ENCODE data around the gene TIMM10B.

DNA sequence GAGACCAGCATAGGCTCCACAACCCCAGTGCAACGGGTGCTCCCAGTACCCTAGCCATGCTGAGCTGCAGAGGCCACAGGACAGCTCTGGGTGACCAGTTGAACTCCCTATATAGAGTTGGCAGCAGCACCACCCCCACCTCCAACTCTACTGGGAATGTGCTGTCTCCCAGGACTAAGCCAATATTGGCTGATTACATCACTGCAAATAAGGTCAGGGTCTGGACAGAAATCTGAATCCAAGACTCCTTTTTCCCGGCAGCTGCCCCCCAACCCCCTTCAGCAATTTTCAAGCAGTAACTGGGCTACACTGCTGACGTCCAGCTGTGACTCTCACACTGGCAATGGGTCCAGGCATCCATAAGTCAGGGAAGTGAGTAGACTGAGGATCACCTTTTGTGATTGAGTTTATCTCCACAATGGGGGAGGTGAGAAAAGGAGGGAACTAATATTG, 40.4 kb upstream of the TIMM10B start, which contains the start of gene HPX:
- TF ChIP-seq EZH2 (IDR thresholded peaks at IDR 0.05; ENCODE audit: low read depth) = no peak
- TF ChIP-seq, protein P1, sequence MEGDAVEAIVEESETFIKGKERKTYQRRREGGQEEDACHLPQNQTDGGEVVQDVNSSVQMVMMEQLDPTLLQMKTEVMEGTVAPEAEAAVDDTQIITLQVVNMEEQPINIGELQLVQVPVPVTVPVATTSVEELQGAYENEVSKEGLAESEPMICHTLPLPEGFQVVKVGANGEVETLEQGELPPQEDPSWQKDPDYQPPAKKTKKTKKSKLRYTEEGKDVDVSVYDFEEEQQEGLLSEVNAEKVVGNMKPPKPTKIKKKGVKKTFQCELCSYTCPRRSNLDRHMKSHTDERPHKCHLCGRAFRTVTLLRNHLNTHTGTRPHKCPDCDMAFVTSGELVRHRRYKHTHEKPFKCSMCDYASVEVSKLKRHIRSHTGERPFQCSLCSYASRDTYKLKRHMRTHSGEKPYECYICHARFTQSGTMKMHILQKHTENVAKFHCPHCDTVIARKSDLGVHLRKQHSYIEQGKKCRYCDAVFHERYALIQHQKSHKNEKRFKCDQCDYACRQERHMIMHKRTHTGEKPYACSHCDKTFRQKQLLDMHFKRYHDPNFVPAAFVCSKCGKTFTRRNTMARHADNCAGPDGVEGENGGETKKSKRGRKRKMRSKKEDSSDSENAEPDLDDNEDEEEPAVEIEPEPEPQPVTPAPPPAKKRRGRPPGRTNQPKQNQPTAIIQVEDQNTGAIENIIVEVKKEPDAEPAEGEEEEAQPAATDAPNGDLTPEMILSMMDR (conservative IDR thresholded peaks at IDR 0.05) = no peak

Measured in PC-9 (cell line).